MCF 10A (cell line): Measurements from ENCODE around the gene KLC3. TPM values are rescaled to one million over a fixed set of nuclear protein-coding genes. Genes with fewer than 3 reads are reported as not detected.

Experiments
- BruUV-seq: library from RNA; stranded (reverse); fragments of 400-500 nt; replicated peaks from 2 replicates; lab custom pipeline; 2021; lab: Mats Ljungman, UMichigan
- CTCF ChIA-PET: fragments of 300-600 bp; sonication (Branson Sonifier 250); formaldehyde crosslinking; extraction: SDS; loops from one replicate; lab custom pipeline; 2021; ENCODE audit warnings: antibody characterized with exemption, inconsistent platforms; lab: Yijun Ruan, JAX
- POLR2A ChIA-PET: fragments of 300-600, 350-650 bp; sonication (Branson Sonifier 250); formaldehyde crosslinking; extraction: SDS; loops from one replicate; lab custom pipeline; 2020; ENCODE audit warnings: antibody characterized with exemption, inconsistent platforms; lab: Yijun Ruan, JAX
- DNase-seq: peaks from one replicate; pipeline ENCODE4 v3.0.0-alpha.2; 2018; ENCODE audit not compliant: unreplicated experiment
- H3K27ac Mint-ChIP-seq: one replicate; pipeline ENCODE4 v1.8.0; 2022; ENCODE audit warnings: mild to moderate bottlenecking, low read depth, mixed read lengths; ENCODE audit not compliant: unreplicated experiment
- H3K27me3 Mint-ChIP-seq: one replicate; pipeline ENCODE4 v1.8.0; 2022; ENCODE audit warnings: mixed read lengths; ENCODE audit not compliant: insufficient read depth, unreplicated experiment
- H3K36me3 Mint-ChIP-seq: one replicate; pipeline ENCODE4 v1.8.0; 2022; ENCODE audit warnings: mild to moderate bottlenecking, moderate library complexity, mixed read lengths; ENCODE audit not compliant: insufficient read depth, unreplicated experiment
- H3K4me1 Mint-ChIP-seq: one replicate; pipeline ENCODE4 v1.8.0; 2022; ENCODE audit warnings: mixed read lengths; ENCODE audit not compliant: insufficient read depth, unreplicated experiment
- H3K4me3 Mint-ChIP-seq: one replicate; pipeline ENCODE4 v1.8.0; 2022; ENCODE audit warnings: mild to moderate bottlenecking, moderate library complexity, mixed read lengths; ENCODE audit not compliant: unreplicated experiment
- H3K9me3 Mint-ChIP-seq: one replicate; pipeline ENCODE4 v1.8.0; 2022; ENCODE audit warnings: mixed read lengths; ENCODE audit not compliant: unreplicated experiment
- intact Hi-C: fragments of 100-400 bp; cut with micrococcal nuclease; formaldehyde crosslinking; loops from 2 replicates; pipeline ENCODE4 v1.14.1; 2022
- total RNA-seq: library from RNA; stranded (reverse); gene quantifications from 2 replicates; pipeline ENCODE4 v1.2.3, GENCODE V29; 2022
- TF ChIP-seq, protein P1 (sequence below): fragments of 200-600 bp; IDR thresholded peaks from one replicate; pipeline ENCODE4 v1.8.0; 2022; ENCODE audit warnings: antibody characterized with exemption, mild to moderate bottlenecking; ENCODE audit not compliant: unreplicated experiment

KLC3 gene
- total RNA-seq, 1 experiment from 2014 or later, result 3.9 TPM

DNA sequence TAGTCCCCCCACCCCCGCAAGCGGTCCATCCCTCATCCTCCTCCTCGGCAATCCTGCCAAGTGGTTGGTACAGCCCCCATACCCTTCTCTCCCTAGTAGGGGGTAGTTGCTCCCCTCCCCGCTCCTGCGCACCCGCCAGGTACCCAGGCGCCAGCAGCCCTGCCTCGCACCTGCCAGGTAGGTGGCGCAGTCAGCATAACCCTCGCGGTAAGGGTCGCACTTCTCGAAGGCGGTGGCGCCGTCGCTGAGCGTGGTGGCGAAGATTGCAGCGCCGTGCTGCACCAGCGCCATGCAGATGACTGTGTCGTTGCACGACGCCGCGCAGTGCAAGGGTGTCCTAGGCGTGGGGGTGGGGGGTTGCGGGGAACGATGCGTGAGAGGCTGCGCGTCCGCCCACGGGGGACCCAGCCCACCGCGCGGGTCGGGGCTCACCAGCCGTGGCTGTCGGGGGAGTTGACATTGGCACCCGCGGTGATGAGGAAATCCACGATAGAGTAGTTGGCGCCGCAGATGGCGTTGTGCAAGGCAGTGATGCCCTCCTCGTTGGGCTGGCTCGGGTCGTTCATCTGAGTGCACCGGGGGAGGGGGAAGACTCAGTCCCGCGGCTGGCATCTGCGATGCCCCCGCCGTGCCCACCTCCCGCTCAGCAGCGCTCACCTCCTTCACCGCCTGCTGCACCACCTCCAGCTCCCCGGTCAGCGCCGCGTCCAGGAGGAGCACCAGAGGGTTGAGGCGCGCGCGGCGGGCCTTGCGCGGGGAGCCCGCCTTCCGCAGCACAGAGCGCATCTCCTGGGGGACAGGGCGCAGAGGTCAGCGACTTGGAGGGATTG, 45.1 kb downstream of the KLC3 start:
- CTCF ChIA-PET, result interaction anchor here (0.5 kb wide), 1 partner anchor 14 kb away, joined by 3 read pairs; no protein-coding TSS in a partner anchor
- TF ChIP-seq, protein P1, sequence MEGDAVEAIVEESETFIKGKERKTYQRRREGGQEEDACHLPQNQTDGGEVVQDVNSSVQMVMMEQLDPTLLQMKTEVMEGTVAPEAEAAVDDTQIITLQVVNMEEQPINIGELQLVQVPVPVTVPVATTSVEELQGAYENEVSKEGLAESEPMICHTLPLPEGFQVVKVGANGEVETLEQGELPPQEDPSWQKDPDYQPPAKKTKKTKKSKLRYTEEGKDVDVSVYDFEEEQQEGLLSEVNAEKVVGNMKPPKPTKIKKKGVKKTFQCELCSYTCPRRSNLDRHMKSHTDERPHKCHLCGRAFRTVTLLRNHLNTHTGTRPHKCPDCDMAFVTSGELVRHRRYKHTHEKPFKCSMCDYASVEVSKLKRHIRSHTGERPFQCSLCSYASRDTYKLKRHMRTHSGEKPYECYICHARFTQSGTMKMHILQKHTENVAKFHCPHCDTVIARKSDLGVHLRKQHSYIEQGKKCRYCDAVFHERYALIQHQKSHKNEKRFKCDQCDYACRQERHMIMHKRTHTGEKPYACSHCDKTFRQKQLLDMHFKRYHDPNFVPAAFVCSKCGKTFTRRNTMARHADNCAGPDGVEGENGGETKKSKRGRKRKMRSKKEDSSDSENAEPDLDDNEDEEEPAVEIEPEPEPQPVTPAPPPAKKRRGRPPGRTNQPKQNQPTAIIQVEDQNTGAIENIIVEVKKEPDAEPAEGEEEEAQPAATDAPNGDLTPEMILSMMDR, result no peak
- no peak for DNase-seq
- BruUV-seq, result no TSS peak
- intact Hi-C loops, result no loop called here
- no peaks in the 10 kb centered on the region for H3K9me3 Mint-ChIP-seq
- no peaks in the 10 kb centered on the region for H3K4me1 Mint-ChIP-seq
- no peak overlapping the region for H3K4me3 Mint-ChIP-seq
- no peaks in the 10 kb centered on the region for H3K27me3 Mint-ChIP-seq
- POLR2A ChIA-PET, result interaction anchor here (1.1 kb wide), 1 partner anchor 15 kb away, joined by 3 read pairs; the partner anchor contains the start of gene ERCC2
- H3K27ac Mint-ChIP-seq, result no peak overlapping the region
- peaks cover 38% of the 10 kb centered on the region for H3K36me3 Mint-ChIP-seq

DNA sequence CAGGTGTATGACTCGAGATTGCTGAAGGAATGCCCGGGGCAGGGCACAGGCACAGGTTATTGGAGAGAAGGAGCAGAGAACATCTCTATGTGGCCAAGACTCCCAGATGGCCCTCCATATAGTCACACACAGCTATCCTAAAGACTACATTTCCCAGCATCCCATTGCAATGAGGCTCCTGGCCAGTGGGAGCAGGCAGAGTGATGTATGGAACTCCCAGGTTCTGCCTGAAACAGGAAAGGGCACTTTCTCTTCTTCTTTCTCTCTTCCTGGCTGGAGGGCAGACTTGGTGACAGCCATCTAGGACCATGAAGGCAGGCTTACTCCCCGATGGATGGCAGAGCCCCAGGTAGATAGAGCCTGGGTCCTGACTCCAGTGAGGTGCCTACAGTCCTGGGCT, 50.8 kb downstream of the KLC3 start:
- CTCF ChIA-PET, result interaction anchor here (0.6 kb wide), 2 partner anchors 8 kb away, joined by 3 read pairs; no protein-coding TSS in a partner anchor
- no peak overlapping the region for H3K27ac Mint-ChIP-seq
- H3K36me3 Mint-ChIP-seq, result peaks cover 45% of the 10 kb centered on the region
- TF ChIP-seq, protein P1, result no peak
- no TSS peak for BruUV-seq
- no peaks in the 10 kb centered on the region for H3K27me3 Mint-ChIP-seq
- no peak for DNase-seq
- no peaks in the 10 kb centered on the region for H3K4me1 Mint-ChIP-seq
- no peaks in the 10 kb centered on the region for H3K9me3 Mint-ChIP-seq
- POLR2A ChIA-PET, result interaction anchor here (0.6 to 3.7 kb wide), 4 partner anchors 8 to 18 kb away, joined by 3 to 14 read pairs (median 4); no protein-coding TSS in a partner anchor
- no peak overlapping the region for H3K4me3 Mint-ChIP-seq
- intact Hi-C loops, result no loop called here

DNA sequence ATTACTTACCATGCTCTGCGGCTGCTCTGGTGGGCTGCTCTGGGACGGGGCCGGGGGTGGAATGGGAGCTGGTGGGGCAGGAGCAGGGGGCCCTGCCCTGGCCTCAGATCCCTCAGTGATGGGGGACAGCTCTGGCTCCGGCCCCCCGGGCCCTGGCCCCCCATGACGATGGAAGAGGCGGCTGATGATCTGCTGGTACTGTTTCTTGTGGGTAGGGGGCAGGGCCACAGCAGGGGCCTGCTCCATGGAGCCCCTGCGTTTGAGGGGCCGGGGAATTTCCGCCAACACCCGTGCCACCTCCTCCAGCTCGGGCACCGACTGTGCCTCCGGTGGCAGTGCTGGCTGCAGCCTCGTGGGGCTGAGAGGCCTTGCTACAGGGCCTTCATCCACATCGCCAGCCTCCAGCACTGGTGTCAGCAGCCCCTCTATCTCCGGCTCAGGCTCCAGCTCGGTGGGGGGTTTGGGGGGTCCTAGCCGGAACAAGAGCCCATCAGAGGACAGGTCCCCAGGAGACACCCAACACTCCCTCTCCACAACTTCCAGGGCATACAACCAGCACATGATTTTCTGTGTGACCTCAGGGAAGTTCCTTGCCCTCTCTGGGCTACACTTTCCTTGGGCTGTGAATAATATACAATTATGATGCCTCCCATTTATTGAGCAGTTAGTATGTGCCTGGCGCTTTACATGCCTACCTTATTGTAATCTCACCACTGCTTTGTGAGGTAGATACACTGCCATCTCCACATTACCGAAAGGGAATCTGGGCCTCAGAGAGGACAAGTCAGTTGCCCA, 51.5 kb downstream of the KLC3 start:
- ChIA-PET POLR2A (interaction anchor here (0.6 to 3.7 kb wide), 3 partner anchors 10 to 19 kb away, joined by 3 to 14 read pairs (median 4); no protein-coding TSS in a partner anchor), CTCF (interaction anchor here (0.6 to 0.7 kb wide), 3 partner anchors 7 to 183 kb away, joined by 3 read pairs; no protein-coding TSS in a partner anchor)
- Mint-ChIP-seq H3K4me1 (no peaks in the 10 kb centered on the region), H3K27ac (no peak overlapping the region), H3K4me3 (no peak overlapping the region), H3K9me3 (no peaks in the 10 kb centered on the region), H3K27me3 (no peaks in the 10 kb centered on the region), H3K36me3 (peaks cover 51% of the 10 kb centered on the region)
- DNase-seq, result no peak
- TF ChIP-seq, protein P1, result no peak
- BruUV-seq, result TSS peak; percentile 10
- intact Hi-C loops, result no loop called here
